HCT116 (cell line): ENCODE measurements around the gene PXMP2. TPM values are rescaled to one million over a fixed set of nuclear protein-coding genes. Genes with fewer than 3 reads are reported as not detected.

ENCODE experiments used
- ATAC-seq: fragments of 200-7000 bp; cut with Tn5 transposase; 2 replicates; pipeline ENCODE4 v1.9.1; 2020; ENCODE audit warnings: mild to moderate bottlenecking, moderate library complexity
- BruUV-seq: library from RNA; stranded (reverse); fragments of 400-500 nt; replicated peaks from 2 replicates; lab custom pipeline; 2021; lab: Mats Ljungman, UMichigan
- CTCF ChIA-PET: fragments of 300-600 bp; sonication (Branson Sonifier 250); formaldehyde crosslinking; loops from one replicate; lab custom pipeline; 2021; ENCODE audit warnings: antibody characterized with exemption; lab: Charles Lee
- POLR2A ChIA-PET: fragments of 300-600, 350-600 bp; sonication (Branson Sonifier 250); formaldehyde crosslinking; loops from one replicate; lab custom pipeline; 2021; ENCODE audit warnings: antibody characterized with exemption; lab: Charles Lee
- RAD21 ChIA-PET, 2 experiments: fragments of 300-600 bp; sonication (Branson Sonifier 250); formaldehyde crosslinking; loops; one replicate each; lab custom pipeline; 2023; ENCODE audit warnings: low total read pairs in 2 of 2; ENCODE audit not compliant: uncharacterized antibody in 2 of 2, unreplicated experiment in 2 of 2, low non-redundant PET in 1 of 2; lab: Charles Lee
- DNase-seq: peaks from one replicate; pipeline ENCODE4 v3.0.0-alpha.2; 2010; ENCODE audit warnings: low read depth, low spot score
- H2AFZ ChIP-seq: fragments of 200-600 bp; shearing (Covaris generic), sonication (generic); 2 replicates; pipeline ENCODE4 v1.6.1; 2017; ENCODE audit warnings: low read depth, mixed run types, mixed read lengths, antibody characterized with exemption, low read length; ENCODE audit not compliant: poor library complexity, severe bottlenecking
- H3K27ac ChIP-seq: 2 replicates; pipeline ENCODE4 v1.5.1; 2012; ENCODE audit warnings: low read depth, low read length
- H3K27me3 ChIP-seq: fragments of 200-600 bp; sonication (generic); 2 replicates; pipeline ENCODE4 v1.6.1; 2016; ENCODE audit warnings: mixed run types, low read length, mixed read lengths; ENCODE audit not compliant: insufficient read depth
- H3K36me3 ChIP-seq, 2 experiments: fragments of 200-500 bp in 1 of 2; fragments of 200-600 bp in 1 of 2; sonication (Bioruptor generic) in 1 of 2; sonication (generic) in 1 of 2; 2 replicates each; pipeline versions ENCODE4 v1.5.1 to v1.6.1; 2014 to 2016; ENCODE audit warnings: low read length in 2 of 2, inconsistent platforms in 1 of 2, mixed read lengths in 1 of 2, mixed run types in 1 of 2; ENCODE audit not compliant: insufficient read depth in 2 of 2, control insufficient read depth in 1 of 2
- H3K4me1 ChIP-seq, 2 experiments: fragments of 200-600 bp in 1 of 2; sonication (generic) in 1 of 2; 2 replicates each; pipeline versions ENCODE4 v1.5.1 to v1.6.1; 2012 to 2017; ENCODE audit warnings: low read length in 2 of 2, inconsistent platforms in 1 of 2, mild to moderate bottlenecking in 1 of 2, mixed read lengths in 1 of 2, mixed run types in 1 of 2, moderate library complexity in 1 of 2; ENCODE audit not compliant: insufficient read depth in 2 of 2, control insufficient read depth in 1 of 2
- H3K4me2 ChIP-seq: fragments of 200-600 bp; sonication (generic); 2 replicates; pipeline ENCODE4 v1.6.1; 2017; ENCODE audit warnings: mixed run types, low read length, mixed read lengths
- H3K4me3 ChIP-seq, 2 experiments: fragments of 200-600 bp in 1 of 2; sonication (generic) in 1 of 2; replicated peaks in 1 of 2; 2 replicates each; pipeline ENCODE4 v1.5.1; 2011 to 2016; ENCODE audit warnings: low read length in 2 of 2, control low read depth in 1 of 2, low read depth in 1 of 2, mild to moderate bottlenecking in 1 of 2, mixed read lengths in 1 of 2, mixed run types in 1 of 2
- H3K79me2 ChIP-seq: fragments of 200-600 bp; sonication (generic); 2 replicates; pipeline ENCODE4 v1.6.1; 2017; ENCODE audit warnings: mild to moderate bottlenecking, mixed run types, low read length, moderate library complexity, mixed read lengths; ENCODE audit not compliant: insufficient read depth
- H3K9ac ChIP-seq: fragments of 200-600 bp; sonication (generic); 2 replicates; pipeline ENCODE4 v1.6.1; 2016; ENCODE audit warnings: low read length, mixed read lengths
- H3K9me2 ChIP-seq: fragments of 200-600 bp; sonication (generic), shearing (Covaris generic); 2 replicates; pipeline ENCODE4 v1.6.1; 2017; ENCODE audit warnings: mixed run types, mild to moderate bottlenecking, moderate library complexity; ENCODE audit not compliant: insufficient read depth
- H3K9me3 ChIP-seq, 2 experiments: fragments of 200-500 bp in 1 of 2; fragments of 200-600 bp in 1 of 2; sonication (Bioruptor generic) in 1 of 2; sonication (generic) in 1 of 2; 2 replicates each; pipeline ENCODE4 v1.6.1; 2014 to 2017; ENCODE audit warnings: low read length in 2 of 2, mixed read lengths in 2 of 2, inconsistent platforms in 1 of 2, low read depth in 1 of 2, mild to moderate bottlenecking in 1 of 2, mixed run types in 1 of 2, moderate library complexity in 1 of 2; ENCODE audit not compliant: control insufficient read depth in 1 of 2, insufficient read depth in 1 of 2
- H4K20me1 ChIP-seq: fragments of 200-600 bp; sonication (generic), shearing (Covaris generic); 2 replicates; pipeline ENCODE4 v1.6.1; 2017; ENCODE audit warnings: mixed run types, mild to moderate bottlenecking, moderate library complexity; ENCODE audit not compliant: insufficient read depth
- CBX3 ChIP-seq: IDR thresholded peaks from 2 replicates; pipeline ENCODE4 v1.6.1; 2012; ENCODE audit warnings: low read depth
- ELF1 ChIP-seq: IDR thresholded peaks from 2 replicates; pipeline ENCODE4 v1.6.1; 2012; ENCODE audit warnings: low read depth, borderline replicate concordance
- EZH2 ChIP-seq: fragments of 200-600 bp; sonication (generic); IDR thresholded peaks from 2 replicates; pipeline ENCODE4 v1.6.1; 2017; ENCODE audit warnings: antibody characterized with exemption, mixed run types
- JUND ChIP-seq: IDR thresholded peaks from 2 replicates; pipeline ENCODE4 v1.6.1; 2012
- MAX ChIP-seq: IDR thresholded peaks from 2 replicates; pipeline ENCODE4 v1.6.1; 2012
- POLR2A ChIP-seq: IDR thresholded peaks from 2 replicates; pipeline ENCODE4 v1.7.0; 2011; ENCODE audit warnings: borderline replicate concordance; ENCODE audit not compliant: insufficient read depth, insufficient read length; ENCODE audit errors: extremely low read depth
- POLR2AphosphoS5 ChIP-seq: IDR thresholded peaks from 2 replicates; pipeline ENCODE4 v1.6.1; 2011; ENCODE audit warnings: mild to moderate bottlenecking, low read depth, low read length, moderate library complexity
- RAD21 ChIP-seq: IDR thresholded peaks from 2 replicates; pipeline ENCODE4 v1.6.1; 2012; ENCODE audit warnings: low read depth, mild to moderate bottlenecking
- SRF ChIP-seq: IDR thresholded peaks from 2 replicates; pipeline ENCODE4 v1.6.1; 2012; ENCODE audit warnings: low read depth
- YY1 ChIP-seq: IDR thresholded peaks from 2 replicates; pipeline ENCODE4 v1.6.1; 2011; ENCODE audit warnings: low read length, low read depth, moderate library complexity, mild to moderate bottlenecking; ENCODE audit not compliant: insufficient replicate concordance; ENCODE audit errors: extremely low read depth
- ZNF274 ChIP-seq: fragments of 200-500 bp; sonication (Bioruptor generic); IDR thresholded peaks from 2 replicates; pipeline ENCODE4 v1.6.1; 2014; ENCODE audit warnings: mild to moderate bottlenecking, low read depth, low read length, inconsistent platforms
- intact Hi-C: fragments of 100-400 bp; cut with micrococcal nuclease; formaldehyde crosslinking; loops from 2 replicates; pipeline ENCODE4 v1.10.0; 2022
- total RNA-seq: library from RNA; stranded (reverse); gene quantifications from one replicate; pipeline ENCODE4 v1.2.1, GENCODE V29; 2021; ENCODE audit not compliant: unreplicated experiment
- TF ChIP-seq, protein P1 (sequence below), 3 experiments: fragments of 200-600 bp in 1 of 3; sonication (generic) in 1 of 3; IDR thresholded peaks in 2 of 3; conservative IDR thresholded peaks in 1 of 3; 2 replicates each; pipeline ENCODE4 v1.5.1; 2012 to 2017; ENCODE audit warnings: low read depth in 2 of 3, low read length in 2 of 3, antibody characterized with exemption in 1 of 3, borderline replicate concordance in 1 of 3, control low read depth in 1 of 3, mild to moderate bottlenecking in 1 of 3, mixed read lengths in 1 of 3, mixed run types in 1 of 3, moderate library complexity in 1 of 3; ENCODE audit not compliant: insufficient read depth in 1 of 3

PXMP2 gene
- total RNA-seq, 1 experiment from 2014 or later = 30.9 TPM

- H3K9me2 ChIP-seq = no peaks in the 10 kb centered on the region
- H3K9me3 ChIP-seq = no peaks in the 10 kb centered on the region
- CTCF ChIA-PET = interaction anchor here (1.3 to 1.7 kb wide), 3 partner anchors 17 to 225 kb away, joined by 3 to 9 read pairs (median 4); no protein-coding TSS in a partner anchor
- RAD21 ChIA-PET = no interaction called here
- no TSS peak for BruUV-seq
- intact Hi-C loops = loop anchor here (1.0 kb wide), 2 partner anchors 38 to 223 kb away; no protein-coding TSS in a partner anchor
- POLR2A ChIA-PET = no interaction called here
- H3K36me3 ChIP-seq = peaks cover 39 to 56% of the 10 kb centered on the region in 2 experiments; a peak in 3 of 4 replicates
- no peaks in the 10 kb centered on the region for H3K4me1 ChIP-seq
- no peaks in the 10 kb centered on the region for H4K20me1 ChIP-seq
- H3K27ac ChIP-seq = no peak overlapping the region; the same call in 1 of the 2 replicates
- H3K9ac ChIP-seq = no peak overlapping the region
- no peak overlapping the region for H3K4me3 ChIP-seq
- DNase-seq = no peak
- peak; percentile 75 for ATAC-seq
- no peaks in the 10 kb centered on the region for H3K27me3 ChIP-seq
- H3K79me2 ChIP-seq = no peaks in the 10 kb centered on the region
- TF ChIP-seq, protein P1, sequence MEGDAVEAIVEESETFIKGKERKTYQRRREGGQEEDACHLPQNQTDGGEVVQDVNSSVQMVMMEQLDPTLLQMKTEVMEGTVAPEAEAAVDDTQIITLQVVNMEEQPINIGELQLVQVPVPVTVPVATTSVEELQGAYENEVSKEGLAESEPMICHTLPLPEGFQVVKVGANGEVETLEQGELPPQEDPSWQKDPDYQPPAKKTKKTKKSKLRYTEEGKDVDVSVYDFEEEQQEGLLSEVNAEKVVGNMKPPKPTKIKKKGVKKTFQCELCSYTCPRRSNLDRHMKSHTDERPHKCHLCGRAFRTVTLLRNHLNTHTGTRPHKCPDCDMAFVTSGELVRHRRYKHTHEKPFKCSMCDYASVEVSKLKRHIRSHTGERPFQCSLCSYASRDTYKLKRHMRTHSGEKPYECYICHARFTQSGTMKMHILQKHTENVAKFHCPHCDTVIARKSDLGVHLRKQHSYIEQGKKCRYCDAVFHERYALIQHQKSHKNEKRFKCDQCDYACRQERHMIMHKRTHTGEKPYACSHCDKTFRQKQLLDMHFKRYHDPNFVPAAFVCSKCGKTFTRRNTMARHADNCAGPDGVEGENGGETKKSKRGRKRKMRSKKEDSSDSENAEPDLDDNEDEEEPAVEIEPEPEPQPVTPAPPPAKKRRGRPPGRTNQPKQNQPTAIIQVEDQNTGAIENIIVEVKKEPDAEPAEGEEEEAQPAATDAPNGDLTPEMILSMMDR (IDR thresholded peaks at IDR 0.05 in 2 of 3, conservative IDR thresholded peaks at IDR 0.05 in 1 of 3; ENCODE audit: borderline replicate concordance in 1 of 3, insufficient read depth in 1 of 3, low read depth in 2 of 3, low read length in 2 of 3) = peak; percentile 45 to 79 (median 77); a peak in 5 of 6 replicates
- TF ChIP-seq EZH2 (no peak), CBX3 (no peak), MAX (no peak), ELF1 (no peak), POLR2AphosphoS5 (no peak), POLR2A (no peak), RAD21 (peak; percentile 44; the same call in 1 of the 2 replicates), ZNF274 (no peak), JUND (no peak), SRF (no peak), YY1 (no peak)
- H2AFZ ChIP-seq = no peak overlapping the region
- no peak overlapping the region for H3K4me2 ChIP-seq
These were observed 48.6 kb upstream of the PXMP2 start for GRCh38 chr12:132638541-132639408.
